IMR-90 (cell line): Measurements from ENCODE around the gene TSSC4. TPM values are rescaled to one million over a fixed set of nuclear protein-coding genes. Genes with fewer than 3 reads are reported as not detected.

Experiments used
- ATAC-seq: fragments of 200-7000 bp; cut with Tn5 transposase; 2 replicates; pipeline ENCODE4 v1.9.1; 2020; ENCODE audit warnings: low read depth, mild to moderate bottlenecking, moderate library complexity
- BruUV-seq: library from RNA; stranded (reverse); fragments of 400-500 nt; replicated peaks from 2 replicates; lab custom pipeline; 2021; lab: Mats Ljungman, UMichigan
- CTCF ChIA-PET: fragments of 300-600 bp; formaldehyde crosslinking; extraction: SDS; loops from one replicate; lab custom pipeline; 2021; ENCODE audit warnings: antibody characterized with exemption; lab: Yijun Ruan, JAX
- POLR2A ChIA-PET: fragments of 300-600 bp; sonication (Branson Sonifier 250); formaldehyde crosslinking; loops from one replicate; lab custom pipeline; 2022; ENCODE audit warnings: antibody characterized with exemption; ENCODE audit not compliant: unreplicated experiment; lab: Charles Lee
- DNase-seq: peaks from one replicate; pipeline ENCODE4 v3.0.0; 2013
- H2AFZ ChIP-seq: replicated peaks from 2 replicates; pipeline ENCODE3; 2013; ENCODE audit warnings: low read length, mild to moderate bottlenecking; ENCODE audit not compliant: poor library complexity
- H2AK5ac ChIP-seq: 2 replicates; pipeline ENCODE4 v1.6.1; 2013; ENCODE audit warnings: low read depth, low read length, inconsistent platforms
- H2AK9ac ChIP-seq: replicated peaks from 2 replicates; pipeline ENCODE3; 2013; ENCODE audit warnings: mild to moderate bottlenecking, low read depth, low read length, moderate library complexity; ENCODE audit not compliant: poor library complexity
- H2BK120ac ChIP-seq: 2 replicates; pipeline ENCODE4 v1.6.1; 2013; ENCODE audit warnings: low read depth, low read length, inconsistent platforms
- H2BK15ac ChIP-seq: 3 replicates; pipeline ENCODE4 v1.6.1; 2013; ENCODE audit warnings: low read depth, low read length, inconsistent platforms
- H2BK20ac ChIP-seq: 2 replicates; pipeline ENCODE4 v1.6.1; 2013; ENCODE audit warnings: low read depth, mild to moderate bottlenecking, inconsistent platforms, low read length, moderate library complexity
- H2BK5ac ChIP-seq: 2 replicates; pipeline ENCODE4 v1.6.1; 2013; ENCODE audit warnings: mild to moderate bottlenecking, low read depth, low read length, inconsistent platforms; ENCODE audit not compliant: poor library complexity, severe bottlenecking
- H3K14ac ChIP-seq: replicated peaks from 2 replicates; pipeline ENCODE4 v1.6.1; 2013; ENCODE audit warnings: low read depth, low read length, inconsistent platforms
- H3K18ac ChIP-seq: 2 replicates; pipeline ENCODE4 v1.6.1; 2013; ENCODE audit warnings: low read depth, low read length, control low read depth
- H3K23ac ChIP-seq: 2 replicates; pipeline ENCODE4 v1.6.1; 2013; ENCODE audit warnings: low read depth, low read length, inconsistent platforms
- H3K27ac ChIP-seq: 2 replicates; pipeline ENCODE4 v1.5.1; 2013; ENCODE audit warnings: mild to moderate bottlenecking, control low read depth, low read length; ENCODE audit not compliant: insufficient read depth
- H3K27me3 ChIP-seq: 2 replicates; pipeline ENCODE4 v1.6.1; 2013; ENCODE audit warnings: low read length; ENCODE audit not compliant: control insufficient read depth, insufficient read depth
- H3K36me3 ChIP-seq: 2 replicates; pipeline ENCODE4 v1.6.1; 2013; ENCODE audit warnings: low read length, mixed read lengths; ENCODE audit not compliant: control insufficient read depth, insufficient read depth
- H3K4ac ChIP-seq: 2 replicates; pipeline ENCODE4 v1.6.1; 2013; ENCODE audit warnings: low read depth, low read length, inconsistent platforms
- H3K4me1 ChIP-seq: 2 replicates; pipeline ENCODE4 v1.6.1; 2013; ENCODE audit warnings: low read length, mixed read lengths; ENCODE audit not compliant: control insufficient read depth, insufficient read depth
- H3K4me2 ChIP-seq: 2 replicates; pipeline ENCODE4 v1.6.1; 2013; ENCODE audit warnings: low read depth, mild to moderate bottlenecking, control low read depth, low read length, moderate library complexity
- H3K4me3 ChIP-seq: 2 replicates; pipeline ENCODE4 v1.5.1; 2013; ENCODE audit warnings: low read depth, mild to moderate bottlenecking, control low read depth, low read length, moderate library complexity; ENCODE audit not compliant: insufficient read depth
- H3K56ac ChIP-seq: 2 replicates; pipeline ENCODE4 v1.6.1; 2013; ENCODE audit warnings: low read length, inconsistent platforms; ENCODE audit not compliant: insufficient read depth; ENCODE audit errors: extremely low read depth
- H3K79me1 ChIP-seq, 2 experiments: 2 replicates each; pipeline ENCODE4 v1.6.1; 2013; ENCODE audit warnings: low read length in 2 of 2, inconsistent platforms in 1 of 2, low read depth in 1 of 2
- H3K9ac ChIP-seq: 2 replicates; pipeline ENCODE4 v1.6.1; 2013; ENCODE audit warnings: low read depth, low read length, control low read depth
- H3K9me1 ChIP-seq: 2 replicates; pipeline ENCODE4 v1.6.1; 2013; ENCODE audit warnings: low read length, inconsistent platforms; ENCODE audit not compliant: insufficient read depth
- H3K9me3 ChIP-seq: 2 replicates; pipeline ENCODE4 v1.6.1; 2013; ENCODE audit warnings: low read length; ENCODE audit not compliant: control insufficient read depth, insufficient read depth
- H4K20me1 ChIP-seq: 2 replicates; pipeline ENCODE4 v1.6.1; 2013; ENCODE audit warnings: low read length, inconsistent platforms; ENCODE audit not compliant: insufficient read depth
- H4K5ac ChIP-seq: 2 replicates; pipeline ENCODE4 v1.6.1; 2013; ENCODE audit warnings: mild to moderate bottlenecking, low read depth, low read length, control low read depth
- H4K8ac ChIP-seq, 2 experiments: 2 replicates each; pipeline ENCODE4 v1.6.1; 2013; ENCODE audit warnings: low read depth in 2 of 2, low read length in 2 of 2, control low read depth in 1 of 2, inconsistent platforms in 1 of 2
- H4K91ac ChIP-seq: 2 replicates; pipeline ENCODE4 v1.6.1; 2013; ENCODE audit warnings: low read depth, low read length, inconsistent platforms; ENCODE audit not compliant: insufficient read depth
- BHLHE40 ChIP-seq: fragments of 150-350 bp; IDR thresholded peaks from 2 replicates; pipeline ENCODE4 v1.6.1; 2016; ENCODE audit warnings: mild to moderate bottlenecking, low read depth, low read length
- CEBPB ChIP-seq: IDR thresholded peaks from 2 replicates; pipeline ENCODE4 v1.6.1; 2012; ENCODE audit warnings: low read depth, low read length, improper control_type of control experiment
- CHD1 ChIP-seq: IDR thresholded peaks from 2 replicates; pipeline ENCODE4 v1.6.1; 2012; ENCODE audit warnings: low read depth, low read length, improper control_type of control experiment
- FOS ChIP-seq: fragments of 150-350 bp; IDR thresholded peaks from 2 replicates; pipeline ENCODE4 v1.6.1; 2016; ENCODE audit warnings: low read depth, low read length
- MAFK ChIP-seq: IDR thresholded peaks from 2 replicates; pipeline ENCODE4 v1.6.1; 2012; ENCODE audit warnings: low read depth, low read length, improper control_type of control experiment
- MAZ ChIP-seq: IDR thresholded peaks from 2 replicates; pipeline ENCODE4 v1.6.1; 2012; ENCODE audit warnings: low read depth, mild to moderate bottlenecking, low read length, improper control_type of control experiment, moderate library complexity, borderline replicate concordance
- MXI1 ChIP-seq: IDR thresholded peaks from 2 replicates; pipeline ENCODE4 v1.6.1; 2012; ENCODE audit warnings: low read depth, mild to moderate bottlenecking, low read length, moderate library complexity, borderline replicate concordance
- NFE2L2 ChIP-seq: fragments of 150-350 bp; IDR thresholded peaks from 2 replicates; pipeline ENCODE4 v1.6.1; 2016; ENCODE audit warnings: low read depth, mild to moderate bottlenecking, low read length
- POLR2A ChIP-seq: IDR thresholded peaks from 2 replicates; pipeline ENCODE4 v1.6.1; 2012; ENCODE audit warnings: mild to moderate bottlenecking, low read depth, low read length
- RAD21 ChIP-seq: IDR thresholded peaks from 2 replicates; pipeline ENCODE4 v1.6.1; 2012; ENCODE audit warnings: low read length, improper control_type of control experiment
- RCOR1 ChIP-seq: IDR thresholded peaks from 2 replicates; pipeline ENCODE4 v1.6.1; 2012; ENCODE audit warnings: mild to moderate bottlenecking, low read length, improper control_type of control experiment; ENCODE audit not compliant: insufficient replicate concordance
- RFX5 ChIP-seq: IDR thresholded peaks from 2 replicates; pipeline ENCODE4 v1.8.0; 2012; ENCODE audit warnings: low read depth, mild to moderate bottlenecking, low read length, moderate library complexity
- SMC3 ChIP-seq: fragments of 150-350 bp; IDR thresholded peaks from 2 replicates; pipeline ENCODE4 v1.6.1; 2016; ENCODE audit warnings: low read depth, mild to moderate bottlenecking, antibody characterized with exemption, low read length, moderate library complexity
- WGBS, 2 experiments: methylation state at CpG; one replicate each; pipeline versions ENCODE4 v1.1.5 to v1.1.7; 2013; ENCODE audit warnings: missing lambda C conversion rate in 2 of 2; ENCODE audit not compliant: insufficient read length in 1 of 2; ENCODE audit errors: extremely low coverage in 2 of 2; 5-methylcytosine and 5-hydroxymethylcytosine counted together
- dilution Hi-C: fragments of 300-500 bp; cut with HindIII; formaldehyde crosslinking; loops from one replicate; pipeline ENCODE4 v1.14.3; 2018; ENCODE audit warnings: low sequenced_read_pairs; ENCODE audit not compliant: unreplicated experiment
- in situ Hi-C: fragments of 300-500 bp; cut with MboI; formaldehyde crosslinking; loops from 3 replicates; pipeline ENCODE4 v1.14.3; 2019; ENCODE audit warnings: low sequenced_read_pairs, inconsistent platforms, mixed read lengths
- intact Hi-C: fragments of 100-400 bp; cut with micrococcal nuclease; formaldehyde crosslinking; loops from 2 replicates; pipeline ENCODE4 v1.10.0; 2022
- polyA plus RNA-seq, 3 experiments: library from polyadenylated mRNA; depleted of rRNA; stranded (reverse); fragments of >200 nt; gene quantifications; 2 replicates each; pipeline ENCODE4 v1.2.3, GENCODE V29; 2012; ENCODE audit warnings: low replicate concordance in 1 of 3
- total RNA-seq: library from RNA; depleted of rRNA; stranded (reverse); fragments of >200 nt; gene quantifications from 2 replicates; pipeline ENCODE4 v1.2.3, GENCODE V29; 2012
- TF ChIP-seq, protein P1 (sequence below): conservative IDR thresholded peaks from 2 replicates; pipeline ENCODE4 v1.5.1; 2012; ENCODE audit warnings: mild to moderate bottlenecking, low read depth, low read length, improper control_type of control experiment
- TF ChIP-seq, protein P2 (sequence below): fragments of 150-350 bp; IDR thresholded peaks from 2 replicates; pipeline ENCODE4 v1.6.1; 2016; ENCODE audit warnings: low read depth, mild to moderate bottlenecking, low read length, moderate library complexity, borderline replicate concordance
- TF ChIP-seq, protein P3 (sequence below): fragments of 150-350 bp; IDR thresholded peaks from 2 replicates; pipeline ENCODE4 v1.6.1; 2017; ENCODE audit warnings: mild to moderate bottlenecking, antibody characterized with exemption, low read length, low read depth

TSSC4 gene
- total and polyA plus RNA-seq, 2 of the 4 experiments (the other 2 are of a cell fraction), result 34.9 to 40.0 TPM

DNA sequence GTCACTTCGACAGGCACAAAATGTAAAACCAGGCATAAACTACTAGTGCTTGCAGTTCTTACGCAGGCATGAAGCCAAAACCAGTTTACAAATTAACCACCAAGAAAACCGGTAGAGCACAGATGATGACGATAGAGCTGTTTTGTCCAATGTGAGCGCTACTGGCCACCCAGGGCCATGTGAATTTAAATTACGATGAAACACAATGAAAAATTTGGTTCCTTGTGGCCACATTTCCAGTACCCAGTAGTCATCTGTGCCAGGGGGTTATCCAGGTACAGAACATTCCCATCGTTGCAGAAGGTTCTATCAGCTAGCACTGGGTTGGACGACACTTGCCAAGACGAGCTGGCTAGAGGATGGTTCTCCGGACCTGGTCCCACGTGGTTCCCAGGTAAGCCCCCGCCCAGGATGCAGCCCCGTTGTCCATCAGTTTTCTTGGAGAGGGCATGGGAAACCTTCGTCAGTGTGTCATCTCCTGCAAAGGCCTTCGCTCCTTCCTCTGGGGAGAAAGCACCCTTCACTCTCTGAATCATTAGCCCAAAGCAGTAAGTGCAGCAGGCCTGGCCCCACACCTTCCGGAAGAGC is 24.5 kb upstream of the TSSC4 start:
- H3K4me3 ChIP-seq, result no peak overlapping the region
- H2BK20ac ChIP-seq, result no peak overlapping the region
- peaks cover 5% of the 10 kb centered on the region; the same call in 1 of the 2 replicates for H3K36me3 ChIP-seq
- H4K20me1 ChIP-seq, result peaks cover 40% of the 10 kb centered on the region
- H3K9me1 ChIP-seq, result peaks cover 13% of the 10 kb centered on the region; the same call in 1 of the 2 replicates
- H3K4me1 ChIP-seq, result peaks cover 18% of the 10 kb centered on the region
- H4K8ac ChIP-seq, result no peak overlapping the region
- no peak overlapping the region for H2BK5ac ChIP-seq
- H3K4me2 ChIP-seq, result no peak overlapping the region
- intact Hi-C loops (no loop called here), in situ Hi-C loops (no loop called here), dilution Hi-C loops (no loop called here)
- no peak for ATAC-seq
- H3K27ac ChIP-seq, result no peak overlapping the region
- no peak overlapping the region for H4K91ac ChIP-seq
- BruUV-seq, result no TSS peak
- H3K18ac ChIP-seq, result no peak overlapping the region
- no peak overlapping the region for H3K4ac ChIP-seq
- no peak overlapping the region for H2AK9ac ChIP-seq
- H4K5ac ChIP-seq, result no peak overlapping the region
- no peak overlapping the region for H2AK5ac ChIP-seq
- H2BK15ac ChIP-seq, result no peak overlapping the region
- ChIA-PET CTCF (no interaction called here), POLR2A (no interaction called here)
- no peak for DNase-seq
- no peak overlapping the region for H3K56ac ChIP-seq
- no peaks in the 10 kb centered on the region for H3K9me3 ChIP-seq
- no peaks in the 10 kb centered on the region for H3K27me3 ChIP-seq
- no peak overlapping the region for H3K14ac ChIP-seq
- H2BK120ac ChIP-seq, result no peak overlapping the region
- no peak overlapping the region for H3K23ac ChIP-seq
- 90% methylated on average over 8 of the region's 16 CpGs; no CpG with 5 or more reads in 1 of the 2 experiments for WGBS, 2 experiments
- H3K9ac ChIP-seq, result no peak overlapping the region
- TF ChIP-seq CEBPB (no peak), FOS (no peak), RFX5 (no peak), BHLHE40 (no peak), MXI1 (no peak), SMC3 (no peak), RAD21 (no peak), CHD1 (no peak), POLR2A (no peak), NFE2L2 (no peak), MAFK (no peak), MAZ (no peak), RCOR1 (no peak)
- TF ChIP-seq, protein P1, sequence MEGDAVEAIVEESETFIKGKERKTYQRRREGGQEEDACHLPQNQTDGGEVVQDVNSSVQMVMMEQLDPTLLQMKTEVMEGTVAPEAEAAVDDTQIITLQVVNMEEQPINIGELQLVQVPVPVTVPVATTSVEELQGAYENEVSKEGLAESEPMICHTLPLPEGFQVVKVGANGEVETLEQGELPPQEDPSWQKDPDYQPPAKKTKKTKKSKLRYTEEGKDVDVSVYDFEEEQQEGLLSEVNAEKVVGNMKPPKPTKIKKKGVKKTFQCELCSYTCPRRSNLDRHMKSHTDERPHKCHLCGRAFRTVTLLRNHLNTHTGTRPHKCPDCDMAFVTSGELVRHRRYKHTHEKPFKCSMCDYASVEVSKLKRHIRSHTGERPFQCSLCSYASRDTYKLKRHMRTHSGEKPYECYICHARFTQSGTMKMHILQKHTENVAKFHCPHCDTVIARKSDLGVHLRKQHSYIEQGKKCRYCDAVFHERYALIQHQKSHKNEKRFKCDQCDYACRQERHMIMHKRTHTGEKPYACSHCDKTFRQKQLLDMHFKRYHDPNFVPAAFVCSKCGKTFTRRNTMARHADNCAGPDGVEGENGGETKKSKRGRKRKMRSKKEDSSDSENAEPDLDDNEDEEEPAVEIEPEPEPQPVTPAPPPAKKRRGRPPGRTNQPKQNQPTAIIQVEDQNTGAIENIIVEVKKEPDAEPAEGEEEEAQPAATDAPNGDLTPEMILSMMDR, result no peak
- TF ChIP-seq, protein P2, sequence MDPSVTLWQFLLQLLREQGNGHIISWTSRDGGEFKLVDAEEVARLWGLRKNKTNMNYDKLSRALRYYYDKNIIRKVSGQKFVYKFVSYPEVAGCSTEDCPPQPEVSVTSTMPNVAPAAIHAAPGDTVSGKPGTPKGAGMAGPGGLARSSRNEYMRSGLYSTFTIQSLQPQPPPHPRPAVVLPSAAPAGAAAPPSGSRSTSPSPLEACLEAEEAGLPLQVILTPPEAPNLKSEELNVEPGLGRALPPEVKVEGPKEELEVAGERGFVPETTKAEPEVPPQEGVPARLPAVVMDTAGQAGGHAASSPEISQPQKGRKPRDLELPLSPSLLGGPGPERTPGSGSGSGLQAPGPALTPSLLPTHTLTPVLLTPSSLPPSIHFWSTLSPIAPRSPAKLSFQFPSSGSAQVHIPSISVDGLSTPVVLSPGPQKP, result no peak
- TF ChIP-seq, protein P3, sequence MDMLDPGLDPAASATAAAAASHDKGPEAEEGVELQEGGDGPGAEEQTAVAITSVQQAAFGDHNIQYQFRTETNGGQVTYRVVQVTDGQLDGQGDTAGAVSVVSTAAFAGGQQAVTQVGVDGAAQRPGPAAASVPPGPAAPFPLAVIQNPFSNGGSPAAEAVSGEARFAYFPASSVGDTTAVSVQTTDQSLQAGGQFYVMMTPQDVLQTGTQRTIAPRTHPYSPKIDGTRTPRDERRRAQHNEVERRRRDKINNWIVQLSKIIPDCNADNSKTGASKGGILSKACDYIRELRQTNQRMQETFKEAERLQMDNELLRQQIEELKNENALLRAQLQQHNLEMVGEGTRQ, result no peak
- H2AFZ ChIP-seq, result peak overlapping the region; percentile 35
- H3K79me1 ChIP-seq, result peaks cover 0 to 34% of the 10 kb centered on the region in 2 experiments; a peak in 2 of 4 replicates
